Bronchial epithelial cell (primary cell): ENCODE results near the gene BAHCC1. TPM values are rescaled to one million over a fixed set of nuclear protein-coding genes. Genes with fewer than 3 reads are reported as not detected.

ENCODE experiments used
- DNase-seq: peaks from one replicate; pipeline ENCODE4 v3.0.0-alpha.2; 2010; ENCODE audit warnings: low read depth
- FAIRE-seq: peaks from 2 replicates; lab custom pipeline; 2011; peaks lifted over from hg19 to GRCh38; lab: Jason Lieb, UNC
- H3K27me3 ChIP-seq: 2 replicates; pipeline ENCODE4 v1.5.1; 2011; ENCODE audit warnings: low read length; ENCODE audit not compliant: control insufficient read depth, insufficient read depth
- H3K36me3 ChIP-seq: 2 replicates; pipeline ENCODE4 v1.5.1; 2011; ENCODE audit warnings: low read length; ENCODE audit not compliant: control insufficient read depth, insufficient read depth
- H3K4me3 ChIP-seq: 2 replicates; pipeline ENCODE4 v1.5.1; 2011; ENCODE audit warnings: mild to moderate bottlenecking, low read depth, low read length, control low read depth
- total RNA-seq: library from RNA; depleted of rRNA; stranded (reverse); fragments of >200 nt; gene quantifications from 2 replicates; pipeline ENCODE4 v1.2.1, GENCODE V29; 2014
- TF ChIP-seq, protein P1 (sequence below): IDR thresholded peaks from 2 replicates; pipeline ENCODE4 v1.5.1; 2011; ENCODE audit warnings: mild to moderate bottlenecking, moderate library complexity, low read length, control low read depth, inconsistent platforms; ENCODE audit not compliant: insufficient read depth, severe bottlenecking

Gene BAHCC1
- total RNA-seq, 1 donor from 2014 or later = 0.79 TPM

DNA sequence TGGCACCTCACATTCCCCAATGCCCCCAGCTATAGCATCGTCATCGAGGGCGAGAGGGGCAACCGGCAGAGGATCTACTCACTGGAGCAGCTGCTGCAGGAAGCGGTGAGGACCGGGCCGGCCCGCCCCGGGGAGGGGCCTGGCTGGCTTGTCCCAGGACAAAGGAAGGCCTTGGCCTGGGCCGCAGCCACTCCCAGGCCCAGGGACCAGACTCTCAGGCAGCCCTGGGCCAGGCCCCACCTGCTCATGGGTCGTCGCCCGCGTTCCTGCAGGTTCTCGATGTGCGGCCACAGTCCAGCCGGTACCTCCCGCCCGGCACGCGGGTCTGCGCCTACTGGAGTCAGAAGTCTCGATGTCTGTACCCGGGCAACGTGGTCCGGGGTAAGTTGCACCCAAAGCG lies 64.0 kb downstream of the BAHCC1 start:
- FAIRE-seq (no peak), DNase-seq (no peak)
- Histone ChIP-seq H3K4me3 (no peak overlapping the region), H3K36me3 (no peaks in the 10 kb centered on the region), H3K27me3 (no peaks in the 10 kb centered on the region)
- TF ChIP-seq, protein P1, sequence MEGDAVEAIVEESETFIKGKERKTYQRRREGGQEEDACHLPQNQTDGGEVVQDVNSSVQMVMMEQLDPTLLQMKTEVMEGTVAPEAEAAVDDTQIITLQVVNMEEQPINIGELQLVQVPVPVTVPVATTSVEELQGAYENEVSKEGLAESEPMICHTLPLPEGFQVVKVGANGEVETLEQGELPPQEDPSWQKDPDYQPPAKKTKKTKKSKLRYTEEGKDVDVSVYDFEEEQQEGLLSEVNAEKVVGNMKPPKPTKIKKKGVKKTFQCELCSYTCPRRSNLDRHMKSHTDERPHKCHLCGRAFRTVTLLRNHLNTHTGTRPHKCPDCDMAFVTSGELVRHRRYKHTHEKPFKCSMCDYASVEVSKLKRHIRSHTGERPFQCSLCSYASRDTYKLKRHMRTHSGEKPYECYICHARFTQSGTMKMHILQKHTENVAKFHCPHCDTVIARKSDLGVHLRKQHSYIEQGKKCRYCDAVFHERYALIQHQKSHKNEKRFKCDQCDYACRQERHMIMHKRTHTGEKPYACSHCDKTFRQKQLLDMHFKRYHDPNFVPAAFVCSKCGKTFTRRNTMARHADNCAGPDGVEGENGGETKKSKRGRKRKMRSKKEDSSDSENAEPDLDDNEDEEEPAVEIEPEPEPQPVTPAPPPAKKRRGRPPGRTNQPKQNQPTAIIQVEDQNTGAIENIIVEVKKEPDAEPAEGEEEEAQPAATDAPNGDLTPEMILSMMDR = no peak

DNA sequence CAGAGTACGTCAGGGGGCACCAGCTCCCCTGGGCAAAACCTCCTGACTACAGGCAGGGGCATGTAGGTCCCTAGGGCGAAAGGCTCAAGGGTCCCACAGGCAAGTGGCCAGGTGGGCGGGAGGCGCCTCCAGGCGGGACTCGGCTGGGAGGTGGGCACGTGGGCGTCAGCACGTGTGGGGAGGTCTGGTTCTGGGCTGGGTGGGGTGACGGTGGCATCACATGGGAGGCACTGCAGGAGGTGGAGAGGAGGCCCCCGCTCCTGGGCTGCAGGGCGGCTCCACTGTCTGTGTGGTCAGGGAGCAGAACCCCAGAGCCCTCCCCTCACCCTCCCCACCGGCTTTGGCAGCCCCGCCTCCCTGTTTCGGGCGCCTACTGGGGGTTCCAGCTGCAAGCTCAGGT lies 64.6 kb downstream of the BAHCC1 start:
- TF ChIP-seq, protein P1 = no peak

GRCh38 chr17:81460856-81461460 lies 65.7 kb downstream of the BAHCC1 start:
- TF ChIP-seq, protein P1 = no peak
- DNase-seq (no peak), FAIRE-seq (no peak)
- H3K4me3 ChIP-seq = no peak overlapping the region
- H3K36me3 ChIP-seq = no peaks in the 10 kb centered on the region
- H3K27me3 ChIP-seq = no peaks in the 10 kb centered on the region

More for the DNA sequence above, 64.6 kb downstream of the BAHCC1 start:
- no peak for DNase-seq
- Histone ChIP-seq H3K4me3 (no peak overlapping the region), H3K27me3 (no peaks in the 10 kb centered on the region), H3K36me3 (no peaks in the 10 kb centered on the region)
- FAIRE-seq = no peak

DNA sequence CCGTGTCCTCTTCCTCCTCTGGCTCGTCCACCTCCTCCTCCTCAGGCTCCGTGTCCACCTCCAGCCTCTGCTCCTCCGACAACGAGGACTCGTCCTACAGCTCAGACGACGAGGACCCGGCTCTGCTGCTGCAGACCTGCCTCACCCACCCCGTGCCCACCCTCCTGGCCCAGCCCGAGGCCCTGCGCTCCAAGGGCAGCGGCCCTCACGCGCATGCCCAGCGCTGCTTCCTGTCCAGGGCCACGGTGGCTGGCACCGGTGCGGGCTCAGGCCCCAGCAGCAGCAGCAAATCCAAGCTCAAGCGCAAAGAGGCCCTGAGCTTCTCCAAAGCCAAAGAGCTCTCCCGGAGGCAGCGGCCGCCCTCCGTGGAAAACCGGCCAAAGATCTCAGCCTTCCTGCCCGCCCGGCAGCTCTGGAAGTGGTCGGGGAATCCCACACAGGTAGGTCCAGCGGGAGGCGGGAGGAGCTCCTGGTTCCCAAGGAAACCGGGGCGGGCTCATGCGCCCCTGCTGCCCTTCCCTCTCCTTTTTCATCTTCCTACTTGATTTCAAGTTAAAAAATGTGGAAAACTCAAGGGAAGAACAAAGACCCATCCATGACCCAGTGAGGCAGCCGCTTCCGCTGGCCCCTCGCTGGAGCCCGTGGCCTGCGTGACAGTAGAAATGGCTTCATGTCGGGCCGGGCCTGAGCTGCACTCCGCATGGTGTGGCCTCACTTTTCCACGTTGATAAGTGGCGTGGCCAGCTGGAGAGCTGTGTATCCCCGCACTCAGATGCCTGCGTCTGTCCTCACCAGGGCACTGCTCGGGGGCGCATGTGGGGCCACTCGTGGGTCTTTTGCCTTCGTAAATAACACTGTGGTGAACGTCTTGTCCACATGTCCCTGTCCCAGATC lies 66.6 kb downstream of the BAHCC1 start:
- no peaks in the 10 kb centered on the region for H3K36me3 ChIP-seq
- DNase-seq (no peak), FAIRE-seq (no peak)
- TF ChIP-seq, protein P1 = no peak
- H3K27me3 ChIP-seq = no peaks in the 10 kb centered on the region
- H3K4me3 ChIP-seq = no peak overlapping the region

- TF ChIP-seq, protein P1 = no peak
- FAIRE-seq (no peak), DNase-seq (no peak)
- no peaks in the 10 kb centered on the region for H3K36me3 ChIP-seq
- H3K4me3 ChIP-seq = no peak overlapping the region
- H3K27me3 ChIP-seq = no peaks in the 10 kb centered on the region
These were observed 67.4 kb downstream of the BAHCC1 start for GRCh38 chr17:81462506-81463125.
